NCI-H2196 (cell line): Measurements from ENCODE around the gene KCNMA1.

ENCODE experiments used
- DNase-seq: peaks from one replicate; lab custom pipeline; 2025; ENCODE audit not compliant: unreplicated experiment; lab: John Stamatoyannopoulos, UW

The KCNMA1 gene

DNA sequence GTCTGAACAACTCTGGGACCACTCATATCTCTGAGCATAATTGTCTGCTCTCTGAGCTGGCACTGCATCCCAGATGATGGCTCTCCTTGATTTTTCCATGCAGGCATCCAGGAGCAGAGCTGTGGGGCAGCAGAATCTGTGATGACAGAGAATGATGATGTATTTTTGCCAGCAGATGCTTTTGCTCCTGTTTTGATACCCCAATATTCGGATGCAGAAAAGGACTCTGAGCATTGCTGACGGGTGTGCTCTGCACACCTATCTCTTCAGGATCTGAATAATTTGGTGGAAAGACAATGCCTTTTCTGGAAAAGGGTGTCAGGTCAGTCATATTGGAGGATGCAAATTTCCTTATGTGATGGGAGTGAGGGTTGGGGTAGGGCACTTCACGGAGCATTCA lies 735.9 kb downstream of the KCNMA1 start:
- DNase-seq: no peak

DNA sequence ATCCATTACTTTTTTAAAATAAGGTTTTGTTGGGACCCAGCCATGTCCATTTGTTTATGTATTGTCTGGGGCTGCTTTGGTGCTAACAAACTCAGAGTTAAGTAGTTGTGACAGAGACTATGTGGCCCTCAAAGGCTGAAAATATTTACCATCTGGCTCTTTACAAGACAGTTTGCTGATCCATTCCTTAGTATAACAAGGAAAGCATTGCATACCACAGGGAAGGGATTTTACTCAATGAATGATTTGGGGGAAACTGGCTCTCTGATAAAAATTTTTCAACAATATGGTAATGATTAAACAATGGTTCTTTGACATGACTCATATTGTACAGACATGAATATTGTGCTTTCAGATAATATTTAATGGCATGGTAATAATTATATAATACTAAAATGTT lies 738.1 kb downstream of the KCNMA1 start:
- DNase-seq: no peak

- no peak for DNase-seq
Measured at GRCh38 chr10:76892766-76893479, 744.7 kb downstream of the KCNMA1 start.

DNA sequence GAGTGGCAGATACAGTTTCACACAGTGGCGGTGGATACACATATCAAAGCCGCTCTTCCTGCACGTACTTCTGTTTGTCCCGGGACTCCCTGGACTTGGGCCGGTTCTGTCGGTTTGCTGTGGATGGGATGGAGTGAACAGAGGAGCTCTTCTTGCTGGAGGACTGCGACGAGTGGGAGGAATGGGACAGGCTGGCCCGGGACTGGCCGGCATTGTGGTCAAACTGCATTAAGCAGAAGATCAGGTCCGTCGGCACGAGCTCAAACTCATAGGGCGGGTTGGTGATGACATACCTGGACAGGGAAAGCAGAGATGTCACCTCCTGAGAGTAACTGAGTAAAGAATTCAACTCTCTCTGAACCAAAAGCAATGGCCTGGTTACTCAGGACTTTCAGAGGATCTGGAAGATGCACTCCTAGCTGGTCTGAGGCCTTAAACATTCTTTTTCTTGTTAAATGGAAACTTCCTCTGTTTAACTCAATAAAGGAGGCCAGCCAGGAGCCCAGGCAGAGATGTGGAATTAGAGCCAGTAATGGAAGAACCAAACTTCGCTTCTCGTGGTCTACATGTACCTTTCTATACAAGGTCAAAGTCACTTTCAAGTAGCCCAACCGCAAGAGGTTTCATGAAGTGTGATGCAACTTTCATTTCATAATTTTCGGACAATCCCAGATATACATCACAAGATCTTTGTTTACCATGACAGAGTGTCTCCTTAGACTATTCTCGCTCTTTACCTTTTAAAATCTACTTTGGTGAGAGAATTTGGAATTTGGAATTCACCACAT lies 750.2 kb downstream of the KCNMA1 start:
- no peak for DNase-seq

GRCh38 chr10:76885816-76886215 lies 751.8 kb downstream of the KCNMA1 start:
- DNase-seq: no peak

DNA sequence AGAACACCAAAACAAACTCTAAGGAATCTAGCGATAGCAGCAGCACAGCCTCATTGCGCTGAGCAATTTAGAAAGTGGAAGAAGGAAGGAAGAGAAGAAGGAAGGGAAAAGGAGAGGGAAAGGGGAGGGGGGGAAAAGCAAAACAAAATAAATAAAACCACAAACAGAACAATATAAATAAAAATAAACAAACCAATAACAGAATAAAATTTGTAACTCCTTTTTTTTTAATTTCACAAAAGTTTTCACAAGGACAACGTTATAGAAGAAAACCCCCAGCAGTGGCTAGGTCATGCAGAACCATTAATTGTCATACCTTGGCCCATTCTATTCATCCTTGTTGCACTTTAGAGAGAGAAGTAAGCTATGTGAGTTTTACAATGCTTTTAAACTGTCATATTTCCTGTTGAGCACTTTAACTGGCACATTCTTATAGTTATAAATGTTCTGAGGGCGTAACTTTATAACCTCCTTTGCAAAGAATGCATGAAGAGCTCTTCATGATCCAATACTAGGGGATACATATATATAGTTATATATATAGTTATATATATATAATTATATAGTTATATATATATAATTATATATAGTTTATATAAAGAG lies 752.8 kb downstream of the KCNMA1 start:
- DNase-seq: no peak

GRCh38 chr10:76883596-76883995 lies 754.0 kb downstream of the KCNMA1 start:
- no peak for DNase-seq

DNA sequence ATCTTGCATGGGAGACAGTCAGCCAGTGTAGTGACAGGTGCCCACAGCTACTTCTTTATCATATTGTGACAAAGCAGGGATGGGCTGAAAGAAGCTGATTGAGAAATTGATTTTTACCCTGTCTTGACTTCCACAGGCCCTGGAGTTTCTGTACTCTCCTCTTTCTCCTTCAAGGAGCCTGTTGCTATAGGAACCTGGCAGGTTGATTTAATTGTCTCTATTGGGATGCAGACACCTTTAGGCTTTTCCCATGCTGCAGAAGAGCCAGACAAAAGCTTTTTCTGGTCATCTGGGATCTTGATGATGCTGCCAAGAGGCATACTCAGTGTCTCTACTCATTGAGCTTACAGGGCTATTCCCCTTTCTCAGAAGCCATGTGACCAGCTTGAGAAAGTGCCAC lies 754.8 kb downstream of the KCNMA1 start:
- no peak for DNase-seq

DNA sequence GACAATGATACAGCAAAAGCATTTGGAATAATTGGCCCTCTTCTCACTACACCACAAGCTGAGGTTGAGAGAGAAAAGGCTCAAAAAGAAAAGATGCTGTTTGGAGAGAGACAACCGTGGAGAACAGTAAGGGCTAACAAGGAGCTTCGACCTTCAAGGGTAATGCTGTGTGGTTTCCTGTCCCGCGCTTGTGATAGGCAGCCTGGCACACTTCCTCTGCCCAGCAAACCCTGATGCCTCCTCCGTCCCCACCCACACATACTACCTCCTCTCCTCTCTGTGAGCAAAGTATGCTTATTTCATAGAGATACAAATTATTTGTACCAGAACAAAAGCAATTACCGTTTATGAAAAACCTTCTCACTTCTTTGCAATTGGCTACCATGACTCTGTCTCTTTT lies 755.4 kb downstream of the KCNMA1 start:
- DNase-seq: no peak

- DNase-seq: no peak
Measured at GRCh38 chr10:76881477-76882220, 756.0 kb downstream of the KCNMA1 start.

DNA sequence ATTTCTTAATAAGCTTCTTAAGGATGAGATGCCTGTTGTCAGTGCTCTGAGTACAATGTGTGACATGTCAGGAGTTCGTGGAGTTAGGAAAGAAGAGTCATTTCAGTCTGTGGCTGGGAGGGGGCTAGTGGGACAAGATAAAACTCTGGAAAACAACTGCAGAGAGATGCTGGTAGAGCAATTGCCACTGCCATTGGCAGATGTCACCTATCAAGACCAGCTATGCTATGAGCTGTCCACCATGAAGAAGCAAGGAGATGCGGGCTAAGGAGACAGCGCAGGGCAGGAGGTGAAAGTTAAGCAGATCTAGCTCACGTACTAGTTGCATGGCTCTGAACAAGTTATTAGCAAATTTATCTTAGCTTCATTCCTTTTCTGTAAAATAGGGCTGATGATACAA lies 756.7 kb downstream of the KCNMA1 start:
- DNase-seq: no peak

GRCh38 chr10:76879116-76879913 lies 758.3 kb downstream of the KCNMA1 start:
- no peak for DNase-seq

DNA sequence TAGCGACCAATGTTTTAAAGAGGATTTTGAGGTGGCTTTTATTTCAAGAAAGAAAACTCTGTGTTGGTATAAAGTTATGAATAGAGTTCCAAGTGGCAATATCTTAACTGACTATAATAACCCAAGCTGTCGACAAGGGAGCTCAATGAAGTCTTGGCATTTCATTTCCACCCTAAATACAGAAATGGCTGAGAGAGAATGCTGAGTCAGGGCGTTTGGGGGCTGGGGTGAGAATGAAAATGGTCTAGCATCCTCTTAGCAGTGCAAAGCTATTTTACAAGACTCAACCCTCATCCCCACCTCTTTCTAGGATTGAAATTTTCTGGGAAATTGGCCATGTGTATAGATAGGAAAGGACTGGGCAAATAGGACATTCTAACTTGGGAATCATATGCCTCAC lies 759.1 kb downstream of the KCNMA1 start:
- no peak for DNase-seq

- DNase-seq: no peak
Measured at GRCh38 chr10:76874896-76875295, 762.7 kb downstream of the KCNMA1 start.

- no peak for DNase-seq
Measured at GRCh38 chr10:76874176-76874575, 763.4 kb downstream of the KCNMA1 start.

DNA sequence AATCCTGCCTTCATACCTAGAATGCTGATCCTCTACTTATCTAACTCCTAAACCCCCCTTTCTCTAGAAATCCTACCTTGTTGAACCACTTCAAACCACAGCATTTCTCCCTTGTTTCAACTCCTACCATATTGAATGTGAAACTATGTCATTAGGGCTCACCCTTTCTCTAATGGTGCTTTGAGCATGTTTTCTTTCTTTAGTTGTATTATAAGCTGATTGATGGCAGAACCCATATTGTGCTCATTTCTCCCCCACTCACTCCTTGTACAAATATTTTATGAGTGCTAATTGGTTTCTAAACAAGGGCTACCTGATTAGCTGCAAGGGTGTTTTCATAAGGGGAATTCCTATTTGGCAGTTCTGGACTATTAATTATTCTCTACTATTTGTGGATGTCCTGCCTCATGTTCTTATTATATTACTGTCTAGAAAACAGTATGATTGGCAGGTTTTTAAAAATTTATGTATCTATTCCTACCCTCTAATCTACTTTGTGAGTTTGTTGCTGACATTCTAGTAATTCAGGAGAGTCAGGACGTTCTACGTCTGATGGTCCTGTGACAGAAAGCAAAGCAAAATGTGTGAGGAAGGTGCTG lies 765.8 kb downstream of the KCNMA1 start:
- DNase-seq: no peak

- no peak for DNase-seq
Measured at GRCh38 chr10:76869931-76870330, 767.7 kb downstream of the KCNMA1 start.

GRCh38 chr10:76868098-76868977 lies 769.3 kb downstream of the KCNMA1 start:
- DNase-seq: no peak

DNA sequence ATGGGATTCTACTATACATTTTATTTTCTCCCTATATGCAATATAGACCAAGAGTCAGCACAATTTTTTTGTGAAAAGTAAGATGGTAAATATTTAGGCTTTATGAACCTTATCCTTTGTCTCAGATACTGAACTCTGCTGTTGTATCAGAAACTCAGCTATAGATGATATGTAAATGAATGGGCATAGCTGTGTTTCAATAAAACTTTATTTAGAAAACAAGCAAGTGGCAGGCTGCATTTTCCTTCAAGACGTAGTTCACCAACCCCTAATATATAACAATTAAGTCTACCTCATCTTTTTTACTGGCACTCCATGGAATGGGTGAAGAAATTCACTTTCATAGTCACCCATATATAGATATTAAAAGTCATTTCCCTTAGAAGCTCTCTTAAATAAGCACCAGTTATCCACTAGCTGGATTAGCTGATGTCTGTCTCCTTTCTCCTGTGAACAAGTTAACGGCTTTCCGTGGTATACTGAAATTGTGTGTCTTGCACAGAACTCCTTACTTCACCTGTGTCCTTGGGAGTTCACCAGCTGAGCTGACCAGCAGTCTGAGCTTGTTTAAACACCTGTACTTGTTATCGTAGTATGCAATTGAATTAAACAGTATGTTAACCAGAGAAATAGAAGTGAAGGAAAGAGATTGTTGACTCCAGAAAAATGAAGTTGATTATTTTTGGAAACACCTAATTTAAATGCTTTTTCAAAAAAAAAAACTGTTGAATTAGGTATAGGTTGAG lies 770.6 kb downstream of the KCNMA1 start:
- no peak for DNase-seq
